Liver (tissue), 9 donors: ENCODE measurements around the gene MYBPHL. TPM values are rescaled to one million over a fixed set of nuclear protein-coding genes. Genes with fewer than 3 reads are reported as not detected.

Source experiments
- DNase-seq: peaks from one replicate; pipeline ENCODE4 v3.0.0-alpha.2; 2017; ENCODE audit warnings: low spot score
- H3K27ac ChIP-seq, 2 donors: one replicate each; pipeline ENCODE4 v1.7.0; 2013; ENCODE audit warnings: inconsistent platforms in 2 of 2, low read length in 2 of 2, control low read depth in 1 of 2, low read depth in 1 of 2, mild to moderate bottlenecking in 1 of 2
- H3K27me3 ChIP-seq, 4 donors: one replicate each; pipeline versions ENCODE4 v1.6.1 to v1.7.0; 2013; ENCODE audit warnings: low read length in 3 of 4, inconsistent platforms in 1 of 4, mild to moderate bottlenecking in 1 of 4, moderate library complexity in 1 of 4; ENCODE audit not compliant: control insufficient read depth in 4 of 4, insufficient read depth in 4 of 4
- H3K36me3 ChIP-seq, 4 donors: one replicate each; pipeline versions ENCODE4 v1.6.1 to v1.7.0; 2013; ENCODE audit warnings: low read length in 3 of 4, mild to moderate bottlenecking in 3 of 4, low read depth in 1 of 4, moderate library complexity in 1 of 4; ENCODE audit not compliant: control insufficient read depth in 4 of 4, insufficient read depth in 3 of 4
- H3K4me1 ChIP-seq, 4 donors: one replicate each; pipeline versions ENCODE4 v1.6.1 to v1.7.0; 2013; ENCODE audit warnings: low read length in 3 of 4, mild to moderate bottlenecking in 3 of 4, moderate library complexity in 1 of 4; ENCODE audit not compliant: control insufficient read depth in 4 of 4, insufficient read depth in 4 of 4
- H3K4me3 ChIP-seq, 3 donors: one replicate each; pipeline versions ENCODE4 v1.6.1 to v1.7.0; 2013; ENCODE audit warnings: low read length in 3 of 3, control low read depth in 1 of 3, low read depth in 1 of 3, mild to moderate bottlenecking in 1 of 3
- H3K9ac ChIP-seq, 2 donors: one replicate each; pipeline ENCODE4 v1.7.0; 2013; ENCODE audit warnings: low read length in 2 of 2, mild to moderate bottlenecking in 2 of 2, moderate library complexity in 2 of 2, control low read depth in 1 of 2, low read depth in 1 of 2
- H3K9me3 ChIP-seq, 4 donors: one replicate each; pipeline versions ENCODE4 v1.6.1 to v1.7.0; 2013; ENCODE audit warnings: low read length in 3 of 4; ENCODE audit not compliant: control insufficient read depth in 4 of 4
- ATF3 ChIP-seq: IDR thresholded peaks from 2 replicates; pipeline ENCODE4 v1.6.1; 2016; ENCODE audit warnings: antibody characterized with exemption
- FOXA1 ChIP-seq: IDR thresholded peaks from 2 replicates; pipeline ENCODE4 v1.6.1; 2016; ENCODE audit warnings: antibody characterized with exemption
- FOXA2 ChIP-seq: IDR thresholded peaks from 2 replicates; pipeline ENCODE4 v1.6.1; 2016; ENCODE audit warnings: antibody characterized with exemption
- HNF4G ChIP-seq: IDR thresholded peaks from 2 replicates; pipeline ENCODE4 v1.6.1; 2016; ENCODE audit warnings: antibody characterized with exemption
- NR2F2 ChIP-seq: IDR thresholded peaks from 2 replicates; pipeline ENCODE4 v1.6.1; 2016; ENCODE audit warnings: antibody characterized with exemption
- REST ChIP-seq: IDR thresholded peaks from 2 replicates; pipeline ENCODE4 v1.6.1; 2016; ENCODE audit warnings: antibody characterized with exemption, mild to moderate bottlenecking
- TAF1 ChIP-seq: conservative IDR thresholded peaks from 2 replicates; pipeline ENCODE4 v1.6.1; 2016; ENCODE audit warnings: antibody characterized with exemption, mild to moderate bottlenecking
- YY1 ChIP-seq: IDR thresholded peaks from 2 replicates; pipeline ENCODE4 v1.6.1; 2016; ENCODE audit warnings: antibody characterized with exemption, mild to moderate bottlenecking
- ZBTB33 ChIP-seq: IDR thresholded peaks from 2 replicates; pipeline ENCODE4 v1.6.1; 2016; ENCODE audit warnings: antibody characterized with exemption
- WGBS: extraction: QIAGEN DNeasy Blood & Tissue Kit; methylation state at CpG from one replicate; pipeline ENCODE4 v1.1.7; 2013; 5-methylcytosine and 5-hydroxymethylcytosine counted together
- polyA plus RNA-seq, 2 donors: library from polyadenylated mRNA; stranded (reverse) in 1 of 2; unstranded in 1 of 2; fragments of 200-250 nt in 1 of 2; fragments of >200 nt in 1 of 2; fragmentation: Nextera tagmentation in 1 of 2; extraction: Ambion mirVana in 1 of 2; gene quantifications; one replicate each; pipeline versions ENCODE4 v1.2.1 to v1.2.3, GENCODE V29; 2013 to 2015
- total RNA-seq, 2 donors: library from RNA; depleted of rRNA; stranded (reverse); fragments of >200 nt; gene quantifications; one replicate each; pipeline ENCODE4 v1.2.3, GENCODE V29; 2014
- donor health status: healthy.
- donor health status: healthy.
- donor health status: healthy.
- donor health status: healthy.
- donor health status: healthy.

MYBPHL gene
- total and polyA plus RNA-seq, 4 donors = not detected

- TF ChIP-seq REST (no peak), FOXA1 (no peak), HNF4G (no peak)
These were observed 12.3 kb downstream of the MYBPHL start (continued) for GRCh38 chr1:109294481-109294880.

GRCh38 chr1:109293026-109293425 lies 13.8 kb downstream of the MYBPHL start:
- WGBS = 78% methylated on average over 2 of the region's 2 CpGs

More at GRCh38 chr1:109293026-109293425, 13.8 kb downstream of the MYBPHL start:
- Histone ChIP-seq H3K9me3 (no peaks in the 10 kb centered on the region), H3K9ac (no peak overlapping the region), H3K4me3 (no peak overlapping the region), H3K27ac (no peak overlapping the region), H3K27me3 (no peaks in the 10 kb centered on the region), H3K4me1 (no peaks in the 10 kb centered on the region), H3K36me3 (no peaks in the 10 kb centered on the region)
- TF ChIP-seq ZBTB33 (no peak), YY1 (no peak), ATF3 (no peak), TAF1 (no peak), NR2F2 (no peak), REST (no peak), FOXA2 (no peak)
- DNase-seq = no peak
